ENCODE measurements around the gene GFRA1. TPM values are rescaled to one million over a fixed set of nuclear protein-coding genes. Genes with fewer than 3 reads are reported as not detected.

The GFRA1 gene
- total RNA-seq, 1 experiment from 2014 or later: 0.30 TPM

GRCh38 chr10:116134322-116134721, 138.7 kb downstream of the GFRA1 start:
- no peaks in the 10 kb centered on the region for H3K79me2 ChIP-seq (ENCODE audit: insufficient read depth, low read length)
- no peak overlapping the region for H3K4me2 ChIP-seq (ENCODE audit: low read length)
- H2AFZ ChIP-seq (ENCODE audit: low read depth, low read length, poor library complexity, severe bottlenecking): no peak overlapping the region
- POLR2A ChIA-PET: no interaction called here
- RAD21 ChIA-PET (ENCODE audit: low non-redundant PET in 1 of 2, low total read pairs in 2 of 2, uncharacterized antibody in 2 of 2, unreplicated experiment in 2 of 2): no interaction called here
- DNase-seq (ENCODE audit: low read depth, low spot score) (no peak), ATAC-seq (no peak)
- intact Hi-C loops (cut with micrococcal nuclease): no loop called here
- BruUV-seq (replicated peaks): no TSS peak
- H3K27me3 ChIP-seq (ENCODE audit: insufficient read depth, low read length): peaks cover 33% of the 10 kb centered on the region; the same call in 1 of the 2 replicates
- no peaks in the 10 kb centered on the region for H3K4me1 ChIP-seq (ENCODE audit: control insufficient read depth in 1 of 2, insufficient read depth in 2 of 2, low read length in 2 of 2)
- H3K4me3 ChIP-seq (replicated peaks in 1 of 2; ENCODE audit: low read depth in 1 of 2, low read length in 2 of 2): no peak overlapping the region
- no peak overlapping the region for H3K9ac ChIP-seq (ENCODE audit: low read length)
- H3K9me3 ChIP-seq (ENCODE audit: control insufficient read depth in 1 of 2, insufficient read depth in 1 of 2, low read depth in 1 of 2, low read length in 2 of 2): no peaks in the 10 kb centered on the region
- H4K20me1 ChIP-seq (ENCODE audit: insufficient read depth): no peaks in the 10 kb centered on the region
- no peaks in the 10 kb centered on the region for H3K36me3 ChIP-seq (ENCODE audit: control insufficient read depth in 1 of 2, insufficient read depth in 2 of 2, low read length in 2 of 2)
- TF ChIP-seq MAX (IDR thresholded peaks at IDR 0.05) (no peak), REST (IDR thresholded peaks at IDR 0.05; ENCODE audit: low read depth) (no peak), POLR2AphosphoS5 (IDR thresholded peaks at IDR 0.05; ENCODE audit: low read depth, low read length) (no peak), YY1 (IDR thresholded peaks at IDR 0.05; ENCODE audit: extremely low read depth, insufficient replicate concordance, low read depth, low read length) (no peak), CBX3 (IDR thresholded peaks at IDR 0.05; ENCODE audit: low read depth) (no peak), ZFX (IDR thresholded peaks at IDR 0.05) (no peak), EZH2 (IDR thresholded peaks at IDR 0.05) (no peak), POLR2A (IDR thresholded peaks at IDR 0.05; ENCODE audit: borderline replicate concordance, extremely low read depth, insufficient read depth, insufficient read length) (no peak), ATF3 (IDR thresholded peaks at IDR 0.05) (no peak), SRF (IDR thresholded peaks at IDR 0.05; ENCODE audit: low read depth) (no peak), RAD21 (IDR thresholded peaks at IDR 0.05; ENCODE audit: low read depth) (no peak), EZH2phosphoT487 (IDR thresholded peaks at IDR 0.05; ENCODE audit: borderline replicate concordance) (no peak), ZNF274 (IDR thresholded peaks at IDR 0.05; ENCODE audit: low read depth, low read length) (no peak), ZBTB33 (IDR thresholded peaks at IDR 0.05; ENCODE audit: extremely low read depth, insufficient replicate concordance, low read length) (no peak), JUND (IDR thresholded peaks at IDR 0.05) (no peak), SIN3A (IDR thresholded peaks at IDR 0.05; ENCODE audit: low read depth) (no peak), SP1 (IDR thresholded peaks at IDR 0.05; ENCODE audit: low read depth) (no peak)
- H3K27ac ChIP-seq (ENCODE audit: low read depth, low read length): no peak overlapping the region
- no peaks in the 10 kb centered on the region for H3K9me2 ChIP-seq (ENCODE audit: insufficient read depth)
- CTCF ChIA-PET: no interaction called here
